Stomach (tissue), 4 donors: ENCODE measurements around the gene MCC.

Experiments used
- CTCF ChIP-seq, 7 experiments: fragments of 450-650 bp in 4 of 7; fragments of 200-600 bp in 3 of 7; sonication (generic) in 3 of 7; IDR thresholded peaks; one replicate each; pipeline ENCODE4 v1.5.1; 2016 to 2019; ENCODE audit warnings: antibody characterized with exemption in 7 of 7, control low read depth in 2 of 7, mild to moderate bottlenecking in 1 of 7
- POLR2A ChIP-seq, 4 donors: fragments of 450-650 bp; IDR thresholded peaks; one replicate each; pipeline ENCODE4 v1.6.1; 2016; ENCODE audit warnings: antibody characterized with exemption in 4 of 4, control low read depth in 2 of 4, mild to moderate bottlenecking in 1 of 4, moderate library complexity in 1 of 4

- TF ChIP-seq POLR2A (IDR thresholded peaks at IDR 0.05), result no peak
- no peak for TF ChIP-seq CTCF (IDR thresholded peaks at IDR 0.05)
Observed at GRCh38 chr5:113435575-113435974, 52.7 kb downstream of the MCC start.
